Activated B cell treated with CpG ODN at 0.5 μM for 24 hours (primary cell): Measurements from ENCODE around the gene LPIN1. TPM values are rescaled to one million over a fixed set of nuclear protein-coding genes. Genes with fewer than 3 reads are reported as not detected.
"Not testable (repeated sequence)": the region's sequence is repeated elsewhere in the genome, so short reads cannot be mapped to it uniquely, and the experiment has no call there.

Experiments
- ATAC-seq: fragments of 200-7000 bp; cut with Tn5 transposase; one replicate; pipeline ENCODE4 v1.10.0; 2021; ENCODE audit warnings: low read depth, mild to moderate bottlenecking, moderate library complexity
- CTCF ChIA-PET: fragments of 350-600 bp; sonication (Branson Sonifier 250); formaldehyde crosslinking; loops from one replicate; lab custom pipeline; 2021; ENCODE audit warnings: antibody characterized with exemption; lab: Charles Lee
- POLR2A ChIA-PET: fragments of 350-600 bp; sonication (Branson Sonifier 250); formaldehyde crosslinking; loops from one replicate; lab custom pipeline; 2021; ENCODE audit warnings: antibody characterized with exemption; lab: Charles Lee
- DNase-seq: peaks from one replicate; pipeline ENCODE4 v3.0.0; 2022
- H3K27ac Mint-ChIP-seq: one replicate; pipeline ENCODE4 v1.8.0; 2020; ENCODE audit warnings: mixed read lengths
- H3K27me3 Mint-ChIP-seq: one replicate; pipeline ENCODE4 v1.8.0; 2021; ENCODE audit warnings: mixed read lengths
- H3K36me3 Mint-ChIP-seq: one replicate; pipeline ENCODE4 v1.8.0; 2021; ENCODE audit warnings: low read depth, mixed read lengths
- H3K4me1 Mint-ChIP-seq: one replicate; pipeline ENCODE4 v1.8.0; 2021; ENCODE audit warnings: mixed read lengths
- H3K4me3 Mint-ChIP-seq: one replicate; pipeline ENCODE4 v1.8.0; 2020; ENCODE audit warnings: mild to moderate bottlenecking, mixed read lengths
- H3K9me3 Mint-ChIP-seq: one replicate; pipeline ENCODE4 v1.8.0; 2020; ENCODE audit warnings: mixed read lengths
- CTCF ChIP-seq: fragments of 200-600 bp; IDR thresholded peaks from one replicate; pipeline ENCODE4 v1.8.0; 2022; ENCODE audit warnings: antibody characterized with exemption, mild to moderate bottlenecking
- intact Hi-C: fragments of 100-400 bp; cut with micrococcal nuclease; formaldehyde crosslinking; loops from one replicate; pipeline ENCODE4 v1.15.1; 2024
- total RNA-seq: library from RNA; stranded (reverse); gene quantifications from 2 replicates; pipeline ENCODE4 v1.2.3, GENCODE V29; 2022

LPIN1 gene
- total RNA-seq, 1 donor from 2014 or later: 74.3 TPM

GRCh38 chr2:11811036-11811654 lies 64.7 kb downstream of the LPIN1 start:
- peaks cover 88% of the 10 kb centered on the region for H3K36me3 Mint-ChIP-seq
- CTCF ChIA-PET: no interaction called here
- ATAC-seq (no peak), DNase-seq (no peak)
- H3K4me3 Mint-ChIP-seq: no peak overlapping the region
- no peaks in the 10 kb centered on the region for H3K9me3 Mint-ChIP-seq
- H3K4me1 Mint-ChIP-seq: no peaks in the 10 kb centered on the region
- POLR2A ChIA-PET: no interaction called here
- intact Hi-C loops: no loop called here
- H3K27ac Mint-ChIP-seq: no peak overlapping the region
- TF ChIP-seq CTCF: no peak
- H3K27me3 Mint-ChIP-seq: no peaks in the 10 kb centered on the region

GRCh38 chr2:11812466-11813248 lies 66.2 kb downstream of the LPIN1 start:
- Mint-ChIP-seq H3K4me1 (no peaks in the 10 kb centered on the region), H3K27me3 (no peaks in the 10 kb centered on the region), H3K36me3 (peaks cover 89% of the 10 kb centered on the region), H3K9me3 (no peaks in the 10 kb centered on the region), H3K27ac (no peak overlapping the region), H3K4me3 (no peak overlapping the region)
- no peak for TF ChIP-seq CTCF
- ATAC-seq (no peak), DNase-seq (no peak)
- intact Hi-C loops: no loop called here
- ChIA-PET CTCF (no interaction called here), POLR2A (no interaction called here)

- ATAC-seq, H3K4me1 Mint-ChIP-seq, DNase-seq, H3K4me3 Mint-ChIP-seq, POLR2A ChIA-PET, CTCF ChIA-PET, H3K9me3 Mint-ChIP-seq, H3K27me3 Mint-ChIP-seq, H3K27ac Mint-ChIP-seq, intact Hi-C loops: not testable (repeated sequence)
- H3K36me3 Mint-ChIP-seq: peaks cover 85% of the 10 kb centered on the region
Observed at GRCh38 chr2:11813345-11813744, 66.9 kb downstream of the LPIN1 start.

GRCh38 chr2:11813951-11814350 lies 67.5 kb downstream of the LPIN1 start:
- H3K27me3 Mint-ChIP-seq: no peaks in the 10 kb centered on the region
- no peaks in the 10 kb centered on the region for H3K4me1 Mint-ChIP-seq
- POLR2A ChIA-PET: no interaction called here
- H3K27ac Mint-ChIP-seq: no peak overlapping the region
- intact Hi-C loops: no loop called here
- no peak for ATAC-seq
- no peaks in the 10 kb centered on the region for H3K9me3 Mint-ChIP-seq
- no peak overlapping the region for H3K4me3 Mint-ChIP-seq
- H3K36me3 Mint-ChIP-seq: peaks cover 81% of the 10 kb centered on the region
- CTCF ChIA-PET: no interaction called here
- no peak for TF ChIP-seq CTCF
- DNase-seq: no peak

GRCh38 chr2:11814979-11815510 lies 68.6 kb downstream of the LPIN1 start:
- no peak for TF ChIP-seq CTCF
- Mint-ChIP-seq H3K4me3 (no peak overlapping the region), H3K9me3 (no peaks in the 10 kb centered on the region), H3K27ac (no peak overlapping the region), H3K36me3 (peaks cover 81% of the 10 kb centered on the region), H3K27me3 (no peaks in the 10 kb centered on the region), H3K4me1 (no peaks in the 10 kb centered on the region)
- CTCF ChIA-PET: no interaction called here
- ATAC-seq: no peak
- intact Hi-C loops: no loop called here
- no peak for DNase-seq
- POLR2A ChIA-PET: no interaction called here

- H3K27me3 Mint-ChIP-seq, H3K4me3 Mint-ChIP-seq, H3K4me1 Mint-ChIP-seq, DNase-seq, H3K9me3 Mint-ChIP-seq, POLR2A ChIA-PET, intact Hi-C loops, ATAC-seq, CTCF ChIA-PET, H3K27ac Mint-ChIP-seq: not testable (repeated sequence)
- peaks cover 81% of the 10 kb centered on the region for H3K36me3 Mint-ChIP-seq
Observed at GRCh38 chr2:11816935-11817334, 70.5 kb downstream of the LPIN1 start.
